Measurements from ENCODE around the gene AURKAIP1.

AURKAIP1 gene

GRCh38 chr1:1331068-1331965 is 43.7 kb downstream of the AURKAIP1 start, which contains the start of gene TAS1R3:
TAS1R3 (plus strand) TSS chr1:1331280; CDS start chr1:1331346, 66 bp downstream.
- no peak for DNase-seq

- DNase-seq, result no peak
These were observed 44.5 kb downstream of the AURKAIP1 start for GRCh38 chr1:1330366-1331067.

- DNase-seq, result no peak
These were observed 45.5 kb downstream of the AURKAIP1 start for GRCh38 chr1:1329304-1330210.

- DNase-seq, result no peak
These were observed 46.8 kb downstream of the AURKAIP1 start for GRCh38 chr1:1328254-1328653.

GRCh38 chr1:1327291-1327690 is 47.7 kb downstream of the AURKAIP1 start:
- DNase-seq, result no peak

- no peak for DNase-seq
These were observed 48.9 kb downstream of the AURKAIP1 start for GRCh38 chr1:1326075-1326605.

GRCh38 chr1:1325288-1326074 is 49.5 kb downstream of the AURKAIP1 start:
- DNase-seq, result peak in 1 of 3 donors; percentile 31

- peak; percentile 96 to 99 (median 98) for DNase-seq
These were observed 50.3 kb downstream of the AURKAIP1 start, which contains the start of the genes CPTP and INTS11 for GRCh38 chr1:1324524-1325287. CPTP (plus strand) TSS chr1:1324802; CDS start chr1:1326911, 2,109 bp downstream. INTS11 (minus strand) TSS chr1:1324660; CDS start chr1:1324608, 52 bp downstream.

GRCh38 chr1:1324084-1324523 is 50.9 kb downstream of the AURKAIP1 start:
- DNase-seq, result no peak

Data from suppressor macrophage treated with lipopolysaccharide for 1 hour (primary cell).